COLO668 (cell line): ENCODE results near the gene ADAT2.
"Not testable (repeated sequence)": the region's sequence is repeated elsewhere in the genome, so short reads cannot be mapped to it uniquely, and the experiment has no call there.

Experiments used
- DNase-seq: peaks from one replicate; lab custom pipeline; 2025; ENCODE audit not compliant: unreplicated experiment; lab: John Stamatoyannopoulos, UW

Gene ADAT2

GRCh38 chr6:143450453-143451371 lies at the start of gene ADAT2, which contains the start of gene PEX3:
TSS of gene ADAT2 (minus strand) at chr6:143450695. CDS start at chr6:143450658, 37 bp downstream.
TSS of gene PEX3 (plus strand) at chr6:143450805. CDS start at chr6:143451043, 238 bp downstream.
- peak; percentile 89 for DNase-seq

GRCh38 chr6:143498428-143498827 lies 47.9 kb upstream of the ADAT2 start:
- DNase-seq, result no peak

- no peak for DNase-seq
Measured at GRCh38 chr6:143496974-143497373, 46.5 kb upstream of the ADAT2 start.

- no peak for DNase-seq
Measured at GRCh38 chr6:143490775-143491174, 40.3 kb upstream of the ADAT2 start.

GRCh38 chr6:143490244-143490643 lies 39.7 kb upstream of the ADAT2 start:
- no peak for DNase-seq

- no peak for DNase-seq
Measured at GRCh38 chr6:143486752-143487151, 36.3 kb upstream of the ADAT2 start.

- no peak for DNase-seq
Measured at GRCh38 chr6:143485967-143486366, 35.5 kb upstream of the ADAT2 start.

- no peak for DNase-seq
Measured at GRCh38 chr6:143482593-143482992, 32.1 kb upstream of the ADAT2 start.

GRCh38 chr6:143478479-143479062 lies 28.1 kb upstream of the ADAT2 start:
- DNase-seq, result no peak

GRCh38 chr6:143476545-143476944 lies 26.1 kb upstream of the ADAT2 start:
- no peak for DNase-seq

- no peak for DNase-seq
Measured at GRCh38 chr6:143471822-143472221, 21.3 kb upstream of the ADAT2 start.

- not testable (repeated sequence) for DNase-seq
Measured at GRCh38 chr6:143468823-143469222, 18.3 kb upstream of the ADAT2 start.

GRCh38 chr6:143468026-143468425 lies 17.5 kb upstream of the ADAT2 start:
- no peak for DNase-seq

- no peak for DNase-seq
Measured at GRCh38 chr6:143465546-143465945, 15.1 kb upstream of the ADAT2 start.

GRCh38 chr6:143457563-143458359 lies 7.3 kb upstream of the ADAT2 start:
- DNase-seq, result no peak

GRCh38 chr6:143451531-143451930 lies 1.0 kb upstream of the ADAT2 start:
- no peak for DNase-seq

- peak; percentile 10 for DNase-seq
Measured at GRCh38 chr6:143449714-143450452, 612 bp downstream of the ADAT2 start.

- DNase-seq, result no peak
Measured at GRCh38 chr6:143449082-143449713, 1.3 kb downstream of the ADAT2 start.

GRCh38 chr6:143447865-143448264 lies 2.6 kb downstream of the ADAT2 start:
- DNase-seq, result not testable (repeated sequence)

GRCh38 chr6:143443096-143443495 lies 7.4 kb downstream of the ADAT2 start:
- no peak for DNase-seq
